HepG2 (cell line): ENCODE data around the gene DNAJB8. TPM values are rescaled to one million over a fixed set of nuclear protein-coding genes. Genes with fewer than 3 reads are reported as not detected.
A peak's percentile ranks its signal among the peaks of the same experiment; 100 is the strongest.

ENCODE experiments used
- ATAC-seq: fragments of 200-7000 bp; cut with Tn5 transposase; 3 replicates; pipeline ENCODE4 v1.9.1; 2020; ENCODE audit warnings: mild to moderate bottlenecking, moderate library complexity
- BruUV-seq: library from RNA; stranded (reverse); fragments of 400-500 nt; replicated peaks from 2 replicates; lab custom pipeline; 2021; lab: Mats Ljungman, UMichigan
- CTCF ChIA-PET: fragments of 300-600 bp; formaldehyde crosslinking; extraction: SDS; loops from one replicate; lab custom pipeline; 2021; ENCODE audit warnings: low total read pairs, inconsistent platforms, low intra/inter-chr PET ratio; lab: Yijun Ruan, JAX
- POLR2A ChIA-PET: fragments of 350-600 bp; sonication (Branson Sonifier 250); formaldehyde crosslinking; loops from one replicate; lab custom pipeline; 2020; ENCODE audit warnings: antibody characterized with exemption, inconsistent platforms; lab: Yijun Ruan, JAX
- DNase-seq: peaks from one replicate; pipeline ENCODE4 v3.0.0-alpha.2; 2015; ENCODE audit warnings: low spot score
- FAIRE-seq: peaks from 3 replicates; lab custom pipeline; 2011; peaks lifted over from hg19 to GRCh38; lab: Jason Lieb, UNC
- H2AFZ ChIP-seq: one replicate; pipeline ENCODE4 v1.6.1; 2011; ENCODE audit warnings: low read length, inconsistent platforms
- H3K27ac ChIP-seq: fragments of 300-600 bp; 3 replicates; pipeline ENCODE4 v1.8.0; 2011; ENCODE audit warnings: mixed run types, mild to moderate bottlenecking, mixed read lengths, low read length, inconsistent platforms; ENCODE audit not compliant: insufficient read depth; ENCODE audit errors: extremely low read length
- H3K27me3 ChIP-seq, 2 experiments: fragments of 200-600 bp in 1 of 2; 2 replicates in 1 of 2; 3 replicates in 1 of 2; pipeline versions ENCODE4 v1.6.0 to v1.8.0; 2011; ENCODE audit warnings: low read length in 2 of 2, mild to moderate bottlenecking in 2 of 2, moderate library complexity in 2 of 2, inconsistent platforms in 1 of 2; ENCODE audit not compliant: insufficient read depth in 2 of 2, control insufficient read depth in 1 of 2
- H3K36me3 ChIP-seq, 2 experiments: fragments of 200-600 bp in 1 of 2; replicated peaks in 1 of 2; 2 replicates in 1 of 2; 3 replicates in 1 of 2; pipeline versions ENCODE4 v1.5.1 to v1.8.0; 2011; ENCODE audit warnings: low read length in 2 of 2, inconsistent platforms in 1 of 2; ENCODE audit not compliant: insufficient read depth in 2 of 2, control insufficient read depth in 1 of 2
- H3K4me1 ChIP-seq: 2 replicates; pipeline ENCODE4 v1.5.1; 2012; ENCODE audit warnings: low read length, inconsistent platforms; ENCODE audit not compliant: insufficient read depth
- H3K4me2 ChIP-seq: 2 replicates; pipeline ENCODE4 v1.6.0; 2011; ENCODE audit warnings: low read depth, low read length, inconsistent platforms
- H3K4me3 ChIP-seq, 3 experiments: fragments of 200-600 bp in 1 of 3; sonication (generic), shearing (Covaris generic) in 1 of 3; replicated peaks in 1 of 3; 2 replicates each; pipeline ENCODE4 v1.5.1; 2011 to 2016; ENCODE audit warnings: low read length in 3 of 3, inconsistent platforms in 2 of 3, low read depth in 2 of 3, mild to moderate bottlenecking in 2 of 3, control low read depth in 1 of 3, mixed read lengths in 1 of 3; ENCODE audit not compliant: insufficient read depth in 1 of 3
- H3K79me2 ChIP-seq: one replicate; pipeline ENCODE4 v1.6.1; 2011; ENCODE audit warnings: low read length, inconsistent platforms; ENCODE audit not compliant: insufficient read depth
- H3K9ac ChIP-seq: 2 replicates; pipeline ENCODE4 v1.6.0; 2011; ENCODE audit warnings: mild to moderate bottlenecking, low read depth, low read length, inconsistent platforms; ENCODE audit not compliant: insufficient read depth
- H3K9me3 ChIP-seq: 2 replicates; pipeline ENCODE4 v1.5.1; 2012; ENCODE audit warnings: mild to moderate bottlenecking, low read length
- H4K20me1 ChIP-seq: 2 replicates; pipeline ENCODE4 v1.6.0; 2011; ENCODE audit warnings: inconsistent platforms, mild to moderate bottlenecking, low read length, moderate library complexity; ENCODE audit not compliant: insufficient read depth
- CBX1 ChIP-seq: IDR thresholded peaks from one replicate; pipeline ENCODE4 v1.6.1; 2016; ENCODE audit warnings: antibody characterized with exemption, low read depth
- GZF1 ChIP-seq: sonication (generic); formaldehyde crosslinking; IDR thresholded peaks from 2 replicates; pipeline ENCODE4 v1.5.1; 2020; ENCODE audit warnings: mild to moderate bottlenecking, missing genetic modification reagents
- NCOR1 ChIP-seq: fragments of 200-600 bp; sonication (generic); IDR thresholded peaks from 2 replicates; pipeline ENCODE4 v1.7.0; 2017; ENCODE audit warnings: antibody characterized with exemption, low read length, borderline replicate concordance
- NR2F2 ChIP-seq: IDR thresholded peaks from 2 replicates; pipeline ENCODE4 v1.6.1; 2012; ENCODE audit warnings: low read depth, inconsistent platforms, borderline replicate concordance
- RELA ChIP-seq: sonication (generic); formaldehyde crosslinking; IDR thresholded peaks from 2 replicates; pipeline ENCODE4 v1.4.0; 2020; ENCODE audit warnings: missing genetic modification reagents
- TBP ChIP-seq: sonication (generic); formaldehyde crosslinking; IDR thresholded peaks from 2 replicates; pipeline ENCODE4 v1.5.0; 2020; ENCODE audit warnings: missing genetic modification reagents
- ZBTB7A ChIP-seq: sonication (generic); formaldehyde crosslinking; IDR thresholded peaks from 2 replicates; pipeline ENCODE4 v1.8.0; 2022; ENCODE audit warnings: mild to moderate bottlenecking, missing genetic modification reagents
- ZNF12 ChIP-seq: sonication (generic); formaldehyde crosslinking; IDR thresholded peaks from 2 replicates; pipeline ENCODE4 v1.5.0; 2020; ENCODE audit warnings: missing genetic modification reagents
- ZNF30 ChIP-seq: sonication (generic); formaldehyde crosslinking; IDR thresholded peaks from 2 replicates; pipeline ENCODE4 v1.5.0; 2020; ENCODE audit warnings: mild to moderate bottlenecking, missing genetic modification reagents
- ZNF446 ChIP-seq: sonication (generic); formaldehyde crosslinking; IDR thresholded peaks from 2 replicates; pipeline ENCODE4 v1.5.0; 2020; ENCODE audit warnings: mild to moderate bottlenecking, missing genetic modification reagents
- ZNF501 ChIP-seq: sonication (generic); formaldehyde crosslinking; IDR thresholded peaks from 2 replicates; pipeline ENCODE4 v1.5.1; 2020; ENCODE audit warnings: mild to moderate bottlenecking, moderate library complexity, missing genetic modification reagents
- ZNF549 ChIP-seq: sonication (generic); formaldehyde crosslinking; IDR thresholded peaks from 2 replicates; pipeline ENCODE4 v1.5.0; 2020; ENCODE audit warnings: missing genetic modification reagents
- ZNF569 ChIP-seq: sonication (generic); formaldehyde crosslinking; IDR thresholded peaks from 2 replicates; pipeline ENCODE4 v1.5.0; 2020; ENCODE audit warnings: mild to moderate bottlenecking, missing genetic modification reagents, moderate library complexity, borderline replicate concordance
- ZNF678 ChIP-seq: sonication (generic); formaldehyde crosslinking; IDR thresholded peaks from 2 replicates; pipeline ENCODE4 v1.4.0; 2020; ENCODE audit warnings: mild to moderate bottlenecking, missing genetic modification reagents
- ZNF749 ChIP-seq: sonication (generic); formaldehyde crosslinking; IDR thresholded peaks from 2 replicates; pipeline ENCODE4 v1.8.0; 2022; ENCODE audit warnings: mild to moderate bottlenecking, missing genetic modification reagents, moderate library complexity, borderline replicate concordance
- WGBS: methylation state at CpG from one replicate; pipeline ENCODE4 v1.1.6; 2017; ENCODE audit warnings: low lambda C conversion rate; 5-methylcytosine and 5-hydroxymethylcytosine counted together
- in situ Hi-C: cut with HindIII; loops from 2 replicates; pipeline ENCODE4 v1.10.0; 2017; ENCODE audit warnings: low pct_unique_long_range_greater_than_20kb; ENCODE audit not compliant: extremely low pct_ligation_motif_present
- intact Hi-C: fragments of 100-400 bp; cut with micrococcal nuclease; formaldehyde crosslinking; loops from one replicate; pipeline ENCODE4 v1.10.0; 2022; ENCODE audit not compliant: unreplicated experiment
- polyA plus RNA-seq, 8 experiments: library from polyadenylated mRNA; depleted of rRNA in 3 of 8; stranded (reverse) in 7 of 8; unstranded in 1 of 8; fragments of >200 nt; fragmentation: Illumina TruSeq in 4 of 8; extraction: Trizol in 4 of 8; gene quantifications; 2 replicates each; pipeline versions ENCODE4 v1.2.1 to v1.2.3, GENCODE V29; 2011 to 2016; ENCODE audit warnings: low read depth in 4 of 8, missing spikeins in 1 of 8, mixed read lengths in 1 of 8; ENCODE audit not compliant: insufficient read depth in 1 of 8
- total RNA-seq, 5 experiments: library from RNA; depleted of rRNA; stranded (reverse); fragments of >200 nt; fragmentation: Illumina TruSeq; extraction: Trizol; gene quantifications; 2 replicates each; pipeline ENCODE4 v1.2.3, GENCODE V29; 2016; ENCODE audit warnings: low read depth in 1 of 5
- TF ChIP-seq, protein P1 (sequence below): sonication (generic); formaldehyde crosslinking; IDR thresholded peaks from 2 replicates; pipeline ENCODE4 v1.9.0; 2021; ENCODE audit warnings: missing genetic modification reagents, borderline replicate concordance
- TF ChIP-seq, protein P2 (sequence below): sonication (generic); formaldehyde crosslinking; IDR thresholded peaks from 2 replicates; pipeline ENCODE4 v1.4.0; 2020; ENCODE audit warnings: missing genetic modification reagents
- TF ChIP-seq, protein P3 (sequence below): sonication (generic); formaldehyde crosslinking; IDR thresholded peaks from 2 replicates; pipeline ENCODE4 v1.5.1; 2020; ENCODE audit warnings: mild to moderate bottlenecking, missing genetic modification reagents, moderate library complexity

DNAJB8 gene
- total and polyA plus RNA-seq, 2 of the 13 experiments (the other 11 are each of a cell fraction or from before 2014, with no cell fraction given): not detected

- TF ChIP-seq ZBTB7A (CRISPR knock-in tag): peak; percentile 87
- TF ChIP-seq, protein P1, sequence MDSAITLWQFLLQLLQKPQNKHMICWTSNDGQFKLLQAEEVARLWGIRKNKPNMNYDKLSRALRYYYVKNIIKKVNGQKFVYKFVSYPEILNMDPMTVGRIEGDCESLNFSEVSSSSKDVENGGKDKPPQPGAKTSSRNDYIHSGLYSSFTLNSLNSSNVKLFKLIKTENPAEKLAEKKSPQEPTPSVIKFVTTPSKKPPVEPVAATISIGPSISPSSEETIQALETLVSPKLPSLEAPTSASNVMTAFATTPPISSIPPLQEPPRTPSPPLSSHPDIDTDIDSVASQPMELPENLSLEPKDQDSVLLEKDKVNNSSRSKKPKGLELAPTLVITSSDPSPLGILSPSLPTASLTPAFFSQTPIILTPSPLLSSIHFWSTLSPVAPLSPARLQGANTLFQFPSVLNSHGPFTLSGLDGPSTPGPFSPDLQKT (CRISPR knock-in tag): no peak
- peak; percentile 34; the same call in 1 of the 2 replicates for TF ChIP-seq NR2F2
- TF ChIP-seq ZNF549 (CRISPR knock-in tag): no peak
- TF ChIP-seq, protein P2, sequence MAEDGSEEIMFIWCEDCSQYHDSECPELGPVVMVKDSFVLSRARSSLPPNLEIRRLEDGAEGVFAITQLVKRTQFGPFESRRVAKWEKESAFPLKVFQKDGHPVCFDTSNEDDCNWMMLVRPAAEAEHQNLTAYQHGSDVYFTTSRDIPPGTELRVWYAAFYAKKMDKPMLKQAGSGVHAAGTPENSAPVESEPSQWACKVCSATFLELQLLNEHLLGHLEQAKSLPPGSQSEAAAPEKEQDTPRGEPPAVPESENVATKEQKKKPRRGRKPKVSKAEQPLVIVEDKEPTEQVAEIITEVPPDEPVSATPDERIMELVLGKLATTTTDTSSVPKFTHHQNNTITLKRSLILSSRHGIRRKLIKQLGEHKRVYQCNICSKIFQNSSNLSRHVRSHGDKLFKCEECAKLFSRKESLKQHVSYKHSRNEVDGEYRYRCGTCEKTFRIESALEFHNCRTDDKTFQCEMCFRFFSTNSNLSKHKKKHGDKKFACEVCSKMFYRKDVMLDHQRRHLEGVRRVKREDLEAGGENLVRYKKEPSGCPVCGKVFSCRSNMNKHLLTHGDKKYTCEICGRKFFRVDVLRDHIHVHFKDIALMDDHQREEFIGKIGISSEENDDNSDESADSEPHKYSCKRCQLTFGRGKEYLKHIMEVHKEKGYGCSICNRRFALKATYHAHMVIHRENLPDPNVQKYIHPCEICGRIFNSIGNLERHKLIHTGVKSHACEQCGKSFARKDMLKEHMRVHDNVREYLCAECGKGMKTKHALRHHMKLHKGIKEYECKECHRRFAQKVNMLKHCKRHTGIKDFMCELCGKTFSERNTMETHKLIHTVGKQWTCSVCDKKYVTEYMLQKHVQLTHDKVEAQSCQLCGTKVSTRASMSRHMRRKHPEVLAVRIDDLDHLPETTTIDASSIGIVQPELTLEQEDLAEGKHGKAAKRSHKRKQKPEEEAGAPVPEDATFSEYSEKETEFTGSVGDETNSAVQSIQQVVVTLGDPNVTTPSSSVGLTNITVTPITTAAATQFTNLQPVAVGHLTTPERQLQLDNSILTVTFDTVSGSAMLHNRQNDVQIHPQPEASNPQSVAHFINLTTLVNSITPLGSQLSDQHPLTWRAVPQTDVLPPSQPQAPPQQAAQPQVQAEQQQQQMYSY: no peak; the same call in 1 of the 2 replicates
- no peak for TF ChIP-seq NCOR1
Observed at GRCh38 chr3:128487813-128488635, 21.3 kb upstream of the DNAJB8 start (continued).

DNA sequence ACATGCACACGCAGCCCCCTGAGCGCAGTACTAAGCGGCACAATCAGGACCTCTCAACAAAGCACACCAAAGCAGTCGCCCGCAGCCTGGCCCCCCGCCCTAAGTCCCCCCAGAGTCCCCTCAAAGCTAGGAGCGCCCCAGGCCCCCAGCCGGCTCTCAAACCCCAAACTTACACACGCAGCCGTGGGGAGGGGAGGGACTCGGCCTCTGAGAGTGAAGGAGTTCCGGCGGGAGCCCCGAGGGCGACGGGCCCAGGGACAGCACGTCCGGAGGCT is 20.8 kb upstream of the DNAJB8 start:
- Histone ChIP-seq H3K4me3 (peak overlapping the region; percentile 87 to 91 (median 87)), H3K27ac (peak overlapping the region; percentile 53), H3K79me2 (peaks cover 8% of the 10 kb centered on the region), H3K4me2 (peak overlapping the region; percentile 94), H3K9me3 (no peaks in the 10 kb centered on the region), H3K27me3 (no peaks in the 10 kb centered on the region), H4K20me1 (peaks cover 9% of the 10 kb centered on the region; the same call in 1 of the 2 replicates), H3K36me3 (peaks cover 4 to 24% of the 10 kb centered on the region in 2 experiments; a peak in 3 of 5 replicates), H2AFZ (no peak overlapping the region), H3K9ac (peak overlapping the region; percentile 88), H3K4me1 (peaks cover 32% of the 10 kb centered on the region)
- 0% methylated on average over 5 of the region's 18 CpGs for WGBS
- in situ Hi-C loops: loop anchor here (5.0 kb wide), 2 partner anchors 60 to 180 kb away; no protein-coding TSS in a partner anchor
- intact Hi-C loops: no loop called here
- peak; percentile 0; the same call in 1 of the 3 replicates for ATAC-seq
- FAIRE-seq: no peak
- CTCF ChIA-PET: no interaction called here
- POLR2A ChIA-PET: interaction anchor here (1.0 kb wide), 2 partner anchors 61 to 270 kb away, joined by 3 read pairs; no protein-coding TSS in a partner anchor
- TF ChIP-seq ZNF678 (CRISPR knock-in tag): no peak
- 0 out of 2 replicates have a peak, but pooled peaks have one; percentile 17 for TF ChIP-seq ZNF446 (CRISPR knock-in tag)
- no peak for TF ChIP-seq ZNF569 (CRISPR knock-in tag)
- TF ChIP-seq, protein P3, sequence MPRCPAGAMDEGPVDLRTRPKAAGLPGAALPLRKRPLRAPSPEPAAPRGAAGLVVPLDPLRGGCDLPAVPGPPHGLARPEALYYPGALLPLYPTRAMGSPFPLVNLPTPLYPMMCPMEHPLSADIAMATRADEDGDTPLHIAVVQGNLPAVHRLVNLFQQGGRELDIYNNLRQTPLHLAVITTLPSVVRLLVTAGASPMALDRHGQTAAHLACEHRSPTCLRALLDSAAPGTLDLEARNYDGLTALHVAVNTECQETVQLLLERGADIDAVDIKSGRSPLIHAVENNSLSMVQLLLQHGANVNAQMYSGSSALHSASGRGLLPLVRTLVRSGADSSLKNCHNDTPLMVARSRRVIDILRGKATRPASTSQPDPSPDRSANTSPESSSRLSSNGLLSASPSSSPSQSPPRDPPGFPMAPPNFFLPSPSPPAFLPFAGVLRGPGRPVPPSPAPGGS: no peak
- no peak for TF ChIP-seq TBP (CRISPR knock-in tag)
- 0 out of 2 replicates have a peak, but pooled peaks have one; percentile 10 for TF ChIP-seq ZNF749 (CRISPR knock-in tag)
- TF ChIP-seq CBX1: peak; percentile 3
- TF ChIP-seq ZNF501 (CRISPR knock-in tag): 0 out of 2 replicates have a peak, but pooled peaks have one; percentile 11
- no peak for TF ChIP-seq ZNF30 (CRISPR knock-in tag)
- no peak for TF ChIP-seq ZNF12 (CRISPR knock-in tag)
- 0 out of 2 replicates have a peak, but pooled peaks have one; percentile 17 for TF ChIP-seq GZF1 (CRISPR knock-in tag)
- no peak for TF ChIP-seq RELA
- BruUV-seq: no TSS peak
- no peak for DNase-seq
